GM20000 (cell line): Measurements from ENCODE around the gene TRAIP.

Experiments
- DNase-seq: peaks from one replicate; pipeline ENCODE4 v3.0.0; 2012; ENCODE audit warnings: low spot score
- TF ChIP-seq, protein P1 (sequence below): IDR thresholded peaks from 2 replicates; pipeline ENCODE4 v1.5.1; 2012; ENCODE audit warnings: mild to moderate bottlenecking, control low read depth; ENCODE audit errors: extremely low read depth, missing control alignments

The TRAIP gene

DNA sequence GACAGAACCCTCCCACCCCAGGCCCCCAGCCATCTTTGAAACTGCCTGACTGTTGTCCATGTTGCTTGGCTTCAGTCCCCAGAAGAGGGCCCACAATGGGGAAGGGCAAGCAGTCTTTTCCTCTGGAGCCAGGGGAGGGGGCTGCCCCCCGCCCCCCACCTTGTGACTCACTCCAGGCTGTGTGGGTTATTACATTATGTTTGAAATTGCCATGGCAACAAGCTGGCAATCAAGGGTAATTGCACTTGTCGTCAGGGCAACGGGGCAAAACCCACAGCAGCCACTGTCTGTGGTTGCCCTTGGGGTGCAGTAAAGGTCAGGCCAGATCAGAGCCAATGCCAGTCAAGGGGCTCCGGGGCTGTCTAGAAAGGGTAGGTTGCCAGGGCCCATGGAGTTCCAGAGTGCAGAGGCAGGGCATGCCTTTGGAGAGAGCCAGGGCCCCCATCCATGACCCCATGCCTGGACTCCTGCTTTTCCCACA is 16.5 kb upstream of the TRAIP start:
- DNase-seq, result no peak
- TF ChIP-seq, protein P1, sequence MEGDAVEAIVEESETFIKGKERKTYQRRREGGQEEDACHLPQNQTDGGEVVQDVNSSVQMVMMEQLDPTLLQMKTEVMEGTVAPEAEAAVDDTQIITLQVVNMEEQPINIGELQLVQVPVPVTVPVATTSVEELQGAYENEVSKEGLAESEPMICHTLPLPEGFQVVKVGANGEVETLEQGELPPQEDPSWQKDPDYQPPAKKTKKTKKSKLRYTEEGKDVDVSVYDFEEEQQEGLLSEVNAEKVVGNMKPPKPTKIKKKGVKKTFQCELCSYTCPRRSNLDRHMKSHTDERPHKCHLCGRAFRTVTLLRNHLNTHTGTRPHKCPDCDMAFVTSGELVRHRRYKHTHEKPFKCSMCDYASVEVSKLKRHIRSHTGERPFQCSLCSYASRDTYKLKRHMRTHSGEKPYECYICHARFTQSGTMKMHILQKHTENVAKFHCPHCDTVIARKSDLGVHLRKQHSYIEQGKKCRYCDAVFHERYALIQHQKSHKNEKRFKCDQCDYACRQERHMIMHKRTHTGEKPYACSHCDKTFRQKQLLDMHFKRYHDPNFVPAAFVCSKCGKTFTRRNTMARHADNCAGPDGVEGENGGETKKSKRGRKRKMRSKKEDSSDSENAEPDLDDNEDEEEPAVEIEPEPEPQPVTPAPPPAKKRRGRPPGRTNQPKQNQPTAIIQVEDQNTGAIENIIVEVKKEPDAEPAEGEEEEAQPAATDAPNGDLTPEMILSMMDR, result no peak

DNA sequence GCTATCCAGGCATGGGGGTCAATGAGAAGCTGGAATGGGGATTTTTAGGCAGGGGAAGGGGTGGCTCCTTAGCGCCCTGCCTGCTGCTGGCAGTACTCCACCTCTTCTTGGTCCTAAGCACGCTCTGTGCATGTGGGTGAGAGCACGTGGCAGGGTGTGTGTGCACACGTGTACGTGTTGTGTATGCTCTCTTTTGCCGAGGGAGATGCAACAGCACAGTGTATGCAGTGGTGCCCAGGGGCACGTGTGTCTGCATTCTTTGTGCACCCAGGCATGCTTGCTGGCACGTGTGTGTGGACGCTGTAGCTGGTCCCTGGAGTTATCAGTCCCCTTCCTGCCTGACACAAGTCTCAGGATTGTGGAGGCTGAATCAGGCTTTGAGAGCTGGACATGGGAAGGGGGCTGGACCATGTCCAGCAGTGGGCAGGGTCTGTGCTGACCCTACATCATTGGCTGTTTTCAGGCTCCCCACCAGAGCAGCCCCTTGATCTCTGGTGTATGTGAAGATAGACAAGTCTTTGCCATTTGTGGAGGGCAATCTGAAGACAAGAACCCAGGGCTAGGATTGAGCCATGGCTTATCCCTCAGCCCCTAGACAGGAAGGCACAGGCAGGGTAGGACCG is 15.3 kb upstream of the TRAIP start:
- TF ChIP-seq, protein P1, result no peak
- DNase-seq, result no peak

DNA sequence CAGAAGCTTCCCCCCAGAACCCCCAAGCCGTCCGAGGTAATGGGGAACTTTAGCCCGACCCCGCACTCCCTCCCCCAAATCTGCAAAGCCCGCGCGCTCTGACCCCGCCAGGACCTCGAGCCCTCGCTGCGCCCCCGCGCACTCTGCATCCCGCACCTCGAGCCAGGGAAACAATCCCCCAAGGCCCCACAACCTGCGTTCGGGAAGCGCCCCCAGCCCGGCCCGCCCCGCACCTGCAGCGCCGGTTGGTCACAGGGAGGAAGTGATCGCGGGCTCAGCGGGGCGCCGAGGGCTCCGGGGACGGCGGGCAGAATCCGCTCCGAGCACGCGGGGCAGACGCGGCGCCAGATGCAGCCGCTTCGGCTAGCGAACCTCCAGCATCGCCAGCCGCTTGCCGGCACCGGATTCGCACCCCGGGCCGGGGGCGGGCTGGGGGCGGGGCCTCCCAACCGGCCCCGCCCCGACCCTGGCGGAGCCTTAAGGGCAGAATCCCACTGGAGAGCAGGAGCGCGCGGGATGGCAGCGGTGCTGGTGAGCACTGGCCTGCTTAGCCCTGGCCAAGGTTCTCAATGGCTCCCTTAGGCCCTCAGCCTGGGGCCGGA is 13.3 kb upstream of the TRAIP start, which contains the start of gene CAMKV:
Gene CAMKV, minus strand, starts transcription at position 382 of the 602 bp plus-strand sequence. CDS start 7,518 bp downstream, outside the sequence.
- peak; percentile 55 for DNase-seq
- TF ChIP-seq, protein P1, result no peak

DNA sequence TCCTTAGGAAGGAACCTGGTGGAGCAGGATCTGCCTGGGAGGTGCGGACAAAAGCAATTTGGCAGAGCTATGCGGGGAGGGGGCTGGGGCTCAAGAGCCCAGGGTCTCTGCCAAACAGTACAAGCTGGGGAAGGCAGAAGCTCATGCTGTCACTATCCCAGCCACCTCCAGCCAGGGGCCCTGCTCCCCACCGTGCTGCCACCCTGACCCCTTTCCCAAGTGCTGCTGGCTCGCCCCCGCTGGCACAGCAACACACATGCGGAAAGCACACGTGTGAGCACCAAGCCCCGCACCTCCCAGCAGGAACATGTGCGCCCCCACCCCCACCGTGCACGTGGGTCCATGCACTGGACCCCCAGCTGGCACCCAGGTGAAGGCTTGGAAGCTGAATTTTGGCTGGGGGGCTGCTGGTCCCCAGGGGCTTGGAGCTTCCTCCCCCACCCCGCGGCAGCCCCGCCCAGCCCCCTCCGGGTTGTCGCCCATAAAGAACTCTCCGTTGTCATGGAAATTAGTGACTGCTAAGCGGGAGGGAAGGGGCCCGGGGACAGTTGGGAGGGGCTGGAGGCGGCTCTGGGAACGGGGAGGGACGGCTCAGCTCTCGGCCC is 12.6 kb upstream of the TRAIP start:
- DNase-seq, result no peak
- TF ChIP-seq, protein P1, result no peak

- TF ChIP-seq, protein P1, result no peak
- peak; percentile 46 for DNase-seq
Measured at GRCh38 chr3:49867871-49868321, 11.5 kb upstream of the TRAIP start.

DNA sequence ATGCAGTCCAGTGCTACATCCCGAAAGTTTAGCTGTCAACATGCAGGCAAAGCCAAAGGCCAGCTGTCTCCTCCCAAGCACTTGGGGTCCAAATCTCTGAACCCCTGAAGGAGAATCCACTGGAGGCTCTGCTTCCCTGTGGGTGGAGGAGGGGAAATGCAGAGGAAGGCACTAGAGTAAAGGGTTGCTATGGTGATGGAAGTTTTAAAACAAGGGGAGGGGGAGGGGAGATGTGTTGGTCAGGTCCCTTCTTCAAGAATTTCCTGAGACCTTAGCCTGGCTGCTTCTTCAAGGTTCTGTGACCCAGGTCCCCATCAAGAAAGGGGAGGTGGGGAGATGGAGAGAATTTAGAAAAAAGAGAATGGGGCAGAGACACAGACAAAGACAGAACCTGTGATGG is 11.0 kb upstream of the TRAIP start:
- no peak for DNase-seq
- TF ChIP-seq, protein P1, result no peak

DNA sequence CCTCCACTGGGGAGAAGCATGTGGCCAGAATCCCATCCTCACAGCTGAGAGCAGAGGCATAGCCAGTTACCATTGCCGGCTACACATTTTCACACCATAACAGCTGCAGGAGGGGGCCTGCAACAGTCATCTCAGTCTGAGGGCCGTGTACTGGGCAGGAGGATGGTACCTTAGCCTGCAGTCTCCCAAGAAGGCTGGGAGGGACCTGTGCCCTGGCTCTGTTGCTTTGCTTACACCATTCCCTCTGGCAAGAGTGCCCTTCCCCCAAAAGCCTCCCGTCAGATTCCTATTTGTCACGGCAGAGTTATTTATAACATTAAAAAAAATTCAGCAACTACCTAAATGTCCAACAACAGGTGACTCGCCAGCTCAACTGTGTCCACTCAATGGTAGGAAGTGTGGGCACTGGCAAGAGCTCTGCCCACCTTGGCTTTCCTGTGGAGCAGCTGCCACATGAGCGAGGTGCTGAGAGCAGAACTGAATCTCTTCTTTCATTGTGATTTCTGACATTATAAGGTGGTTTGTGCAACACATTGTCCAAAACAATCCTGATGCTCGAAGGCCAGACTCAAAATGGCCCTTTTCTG is 8.9 kb upstream of the TRAIP start:
- TF ChIP-seq, protein P1, result no peak
- DNase-seq, result no peak
